Smooth muscle cell (in vitro differentiated cells): ENCODE measurements around the gene NRG3. TPM values are rescaled to one million over a fixed set of nuclear protein-coding genes. Genes with fewer than 3 reads are reported as not detected.

Experiments used
- DNase-seq: peaks from one replicate; lab custom pipeline; 2025; ENCODE audit not compliant: unreplicated experiment; lab: John Stamatoyannopoulos, UW
- H2AFZ ChIP-seq: fragments of 200-600 bp; sonication (generic); 2 replicates; pipeline ENCODE4 v1.6.0; 2016; ENCODE audit warnings: antibody characterized with exemption, low read depth, mild to moderate bottlenecking
- H3F3A ChIP-seq: fragments of 200-600 bp; sonication (generic); 2 replicates; pipeline ENCODE4 v1.6.0; 2017; ENCODE audit warnings: antibody characterized with exemption, low read depth
- H3K27ac ChIP-seq: fragments of 200-600 bp; sonication (generic); 2 replicates; pipeline ENCODE4 v1.5.1; 2016; ENCODE audit warnings: low read depth, mild to moderate bottlenecking
- H3K27me3 ChIP-seq: fragments of 200-600 bp; sonication (generic); 2 replicates; pipeline ENCODE4 v1.6.1; 2016; ENCODE audit warnings: low read depth, mild to moderate bottlenecking
- H3K36me3 ChIP-seq: fragments of 200-600 bp; sonication (generic); 2 replicates; pipeline ENCODE4 v1.5.1; 2016; ENCODE audit warnings: low read depth
- H3K4me1 ChIP-seq: fragments of 200-600 bp; sonication (generic); 2 replicates; pipeline ENCODE4 v1.5.1; 2016; ENCODE audit warnings: low read depth
- H3K4me2 ChIP-seq: fragments of 200-600 bp; sonication (generic); 2 replicates; pipeline ENCODE4 v1.6.0; 2016; ENCODE audit warnings: mild to moderate bottlenecking
- H3K4me3 ChIP-seq: fragments of 200-600 bp; sonication (generic); 2 replicates; pipeline ENCODE4 v1.5.1; 2016; ENCODE audit warnings: mild to moderate bottlenecking
- H3K79me2 ChIP-seq: fragments of 200-600 bp; sonication (generic); 2 replicates; pipeline ENCODE4 v1.6.0; 2016; ENCODE audit warnings: low read depth, mild to moderate bottlenecking
- H3K9ac ChIP-seq: fragments of 200-600 bp; sonication (generic); 2 replicates; pipeline ENCODE4 v1.6.0; 2016; ENCODE audit warnings: low read depth
- H3K9me3 ChIP-seq: fragments of 200-600 bp; sonication (generic); replicated peaks from 2 replicates; pipeline ENCODE4 v1.5.1; 2016; ENCODE audit warnings: low read depth
- H4K20me1 ChIP-seq: fragments of 200-600 bp; sonication (generic); 2 replicates; pipeline ENCODE4 v1.6.0; 2016; ENCODE audit warnings: low read depth
- CTCF ChIP-seq: fragments of 200-600 bp; sonication (generic); IDR thresholded peaks from 2 replicates; pipeline ENCODE4 v1.5.1; 2017; ENCODE audit warnings: borderline replicate concordance, mild to moderate bottlenecking, antibody characterized with exemption; ENCODE audit not compliant: insufficient read depth, poor library complexity, severe bottlenecking
- WGBS: methylation state at CpG from one replicate; pipeline ENCODE4 v1.1.7; 2016; ENCODE audit warnings: low lambda C conversion rate; 5-methylcytosine and 5-hydroxymethylcytosine counted together
- polyA plus RNA-seq: library from polyadenylated mRNA; unstranded; fragments of >200 nt; fragmentation: Nextera tagmentation; extraction: Ambion mirVana; gene quantifications from 2 replicates; pipeline ENCODE4 v1.2.1, GENCODE V29; 2016
- total RNA-seq: library from RNA; depleted of rRNA; stranded (reverse); fragments of >200 nt; gene quantifications from 2 replicates; pipeline ENCODE4 v1.2.3, GENCODE V29; 2014

Gene NRG3
- total and polyA plus RNA-seq, 2 experiments from 2014 or later: 4.0 to 4.8 TPM

GRCh38 chr10:82505009-82505408 is 630.0 kb downstream of the NRG3 start:
- Histone ChIP-seq H3K27ac (no peak overlapping the region), H4K20me1 (no peaks in the 10 kb centered on the region), H3K9ac (no peak overlapping the region), H3K4me2 (no peak overlapping the region), H3K4me3 (no peak overlapping the region), H3K36me3 (no peaks in the 10 kb centered on the region), H3K27me3 (no peaks in the 10 kb centered on the region), H2AFZ (no peak overlapping the region), H3K9me3 (no peaks in the 10 kb centered on the region), H3F3A (no peaks in the 10 kb centered on the region), H3K79me2 (no peaks in the 10 kb centered on the region), H3K4me1 (no peaks in the 10 kb centered on the region)
- TF ChIP-seq CTCF: no peak
- WGBS: 87% methylated on average over 3 of the region's 3 CpGs
- DNase-seq: no peak

GRCh38 chr10:82506680-82507376 is 631.8 kb downstream of the NRG3 start:
- H3K79me2 ChIP-seq: no peaks in the 10 kb centered on the region
- DNase-seq: no peak
- H3F3A ChIP-seq: no peaks in the 10 kb centered on the region
- H2AFZ ChIP-seq: no peak overlapping the region
- H3K4me3 ChIP-seq: no peak overlapping the region
- H4K20me1 ChIP-seq: no peaks in the 10 kb centered on the region
- no peaks in the 10 kb centered on the region for H3K4me1 ChIP-seq
- no peak overlapping the region for H3K27ac ChIP-seq
- WGBS: 89% methylated on average over 3 of the region's 3 CpGs
- TF ChIP-seq CTCF: no peak
- H3K36me3 ChIP-seq: no peaks in the 10 kb centered on the region
- H3K9ac ChIP-seq: no peak overlapping the region
- H3K9me3 ChIP-seq: no peaks in the 10 kb centered on the region
- H3K27me3 ChIP-seq: no peaks in the 10 kb centered on the region
- no peak overlapping the region for H3K4me2 ChIP-seq

GRCh38 chr10:82515256-82515655 is 640.3 kb downstream of the NRG3 start:
- H3K4me2 ChIP-seq: no peak overlapping the region
- no peak overlapping the region for H3K4me3 ChIP-seq
- no peak for TF ChIP-seq CTCF
- no peaks in the 10 kb centered on the region for H3K36me3 ChIP-seq
- H3K4me1 ChIP-seq: no peaks in the 10 kb centered on the region
- DNase-seq: no peak
- no peaks in the 10 kb centered on the region for H4K20me1 ChIP-seq
- H3K27ac ChIP-seq: no peak overlapping the region
- H3K9ac ChIP-seq: no peak overlapping the region
- no peaks in the 10 kb centered on the region for H3F3A ChIP-seq
- WGBS: 100% methylated on average over 1 of the region's 1 CpG
- no peaks in the 10 kb centered on the region for H3K9me3 ChIP-seq
- H3K27me3 ChIP-seq: no peaks in the 10 kb centered on the region
- H3K79me2 ChIP-seq: no peaks in the 10 kb centered on the region
- no peak overlapping the region for H2AFZ ChIP-seq

GRCh38 chr10:82529062-82529461 is 654.1 kb downstream of the NRG3 start:
- Histone ChIP-seq H3K79me2 (no peaks in the 10 kb centered on the region), H3K9ac (no peak overlapping the region), H4K20me1 (no peaks in the 10 kb centered on the region), H3K9me3 (no peaks in the 10 kb centered on the region), H3K27ac (no peak overlapping the region), H3K4me2 (no peak overlapping the region), H3F3A (no peaks in the 10 kb centered on the region), H3K27me3 (no peaks in the 10 kb centered on the region), H3K4me1 (no peaks in the 10 kb centered on the region), H2AFZ (no peak overlapping the region), H3K36me3 (no peaks in the 10 kb centered on the region), H3K4me3 (no peak overlapping the region)
- TF ChIP-seq CTCF: no peak
- no peak for DNase-seq
- 87% methylated on average over 4 of the region's 4 CpGs for WGBS
